A549 (cell line): ENCODE results near the gene BOLA1.

Source experiments
- BHLHE40 ChIP-seq: IDR thresholded peaks from 2 replicates; pipeline ENCODE4 v1.6.1; 2012; ENCODE audit warnings: low read depth, low read length, inconsistent platforms
- CTCF ChIP-seq: fragments of >200 bp; sonication (Bioruptor Twin); formaldehyde crosslinking; IDR thresholded peaks from 3 replicates; pipeline ENCODE4 v1.5.1; 2016
- ELK1 ChIP-seq: fragments of 150-350 bp; IDR thresholded peaks from 2 replicates; pipeline ENCODE4 v1.6.1; 2014; ENCODE audit warnings: low read depth, mild to moderate bottlenecking, low read length
- HOXA7 ChIP-seq: fragments of 250-450 bp; sonication (Bioruptor Pico); IDR thresholded peaks from 2 replicates; pipeline ENCODE4 v1.5.0; 2020; ENCODE audit warnings: mild to moderate bottlenecking, moderate library complexity
- MAFK ChIP-seq: fragments of 450-650 bp; IDR thresholded peaks from 2 replicates; pipeline ENCODE4 v1.6.1; 2014; ENCODE audit not compliant: partially characterized antibody
- MAX ChIP-seq: IDR thresholded peaks from 2 replicates; pipeline ENCODE4 v1.6.1; 2012
- MYC ChIP-seq: IDR thresholded peaks from 2 replicates; pipeline ENCODE4 v1.6.1; 2012; ENCODE audit warnings: mild to moderate bottlenecking, inconsistent platforms, low read length, improper control_type of control experiment, borderline replicate concordance
- POLR2A ChIP-seq: IDR thresholded peaks from 2 replicates; pipeline ENCODE4 v1.6.1; 2012; ENCODE audit warnings: mild to moderate bottlenecking, low read length
- POLR2AphosphoS2 ChIP-seq: conservative IDR thresholded peaks from 2 replicates; pipeline ENCODE4 v1.6.1; 2012; ENCODE audit warnings: low read length, improper control_type of control experiment, inconsistent platforms
- RAD21 ChIP-seq, 2 experiments: fragments of >200 bp in 1 of 2; sonication (Bioruptor Twin) in 1 of 2; formaldehyde crosslinking in 1 of 2; IDR thresholded peaks in 1 of 2; conservative IDR thresholded peaks in 1 of 2; 2 replicates in 1 of 2; 3 replicates in 1 of 2; pipeline ENCODE4 v1.6.1; 2012 to 2018; ENCODE audit warnings: inconsistent platforms in 1 of 2
- RCOR1 ChIP-seq: fragments of 150-350 bp; IDR thresholded peaks from 2 replicates; pipeline ENCODE4 v1.6.1; 2014; ENCODE audit warnings: antibody characterized with exemption, low read length, low read depth
- REST ChIP-seq: fragments of 200-600 bp; sonication (generic); IDR thresholded peaks from 2 replicates; pipeline ENCODE4 v1.6.1; 2016; ENCODE audit warnings: antibody characterized with exemption, mild to moderate bottlenecking, moderate library complexity
- RFX5 ChIP-seq: fragments of 450-650 bp; IDR thresholded peaks from 2 replicates; pipeline ENCODE4 v1.7.1; 2014; ENCODE audit warnings: antibody characterized with exemption, mild to moderate bottlenecking, moderate library complexity
- USF2 ChIP-seq: fragments of 450-650 bp; IDR thresholded peaks from 2 replicates; pipeline ENCODE4 v1.6.1; 2014; ENCODE audit warnings: antibody characterized with exemption

- TF ChIP-seq CTCF, result no peak
- TF ChIP-seq POLR2A, result peak; percentile 95
- TF ChIP-seq RAD21 (conservative IDR thresholded peaks at IDR 0.05 in 1 of 2, IDR thresholded peaks at IDR 0.05 in 1 of 2), result 0 out of 5 replicates have a peak, but pooled peaks of 1 of the 2 experiments have one; percentile 6
- peak; percentile 74 for TF ChIP-seq POLR2AphosphoS2
- TF ChIP-seq REST, result peak; percentile 54
- no peak for TF ChIP-seq ELK1
- peak; percentile 93 for TF ChIP-seq HOXA7 (CRISPR knock-in tag)
- TF ChIP-seq MAFK, result no peak
- TF ChIP-seq USF2, result no peak
- no peak for TF ChIP-seq MYC
- no peak for TF ChIP-seq MAX
- peak; percentile 59; the same call in 1 of the 2 replicates for TF ChIP-seq RFX5
- TF ChIP-seq RCOR1, result no peak
- TF ChIP-seq BHLHE40, result no peak
These were observed 12.8 kb upstream of the BOLA1 start for GRCh38 chr1:149886396-149887195.
